K562 (cell line): ENCODE measurements around the gene ANKH.

ENCODE experiments used
- TOE1 ChIP-seq, 2 experiments: fragments of 450-650 bp in 1 of 2; sonication (generic) in 1 of 2; formaldehyde crosslinking in 1 of 2; IDR thresholded peaks; 2 replicates each; pipeline versions ENCODE4 v1.7.1 to v1.8.0; 2016 to 2022; ENCODE audit warnings: borderline replicate concordance in 2 of 2, mild to moderate bottlenecking in 2 of 2, antibody characterized with exemption in 1 of 2, inconsistent platforms in 1 of 2, low read depth in 1 of 2, missing genetic modification reagents in 1 of 2, moderate library complexity in 1 of 2
- TF ChIP-seq, protein P1 (sequence below): sonication (generic); formaldehyde crosslinking; IDR thresholded peaks from 2 replicates; pipeline ENCODE4 v1.8.1; 2023; ENCODE audit warnings: mild to moderate bottlenecking, missing genetic modification reagents

DNA sequence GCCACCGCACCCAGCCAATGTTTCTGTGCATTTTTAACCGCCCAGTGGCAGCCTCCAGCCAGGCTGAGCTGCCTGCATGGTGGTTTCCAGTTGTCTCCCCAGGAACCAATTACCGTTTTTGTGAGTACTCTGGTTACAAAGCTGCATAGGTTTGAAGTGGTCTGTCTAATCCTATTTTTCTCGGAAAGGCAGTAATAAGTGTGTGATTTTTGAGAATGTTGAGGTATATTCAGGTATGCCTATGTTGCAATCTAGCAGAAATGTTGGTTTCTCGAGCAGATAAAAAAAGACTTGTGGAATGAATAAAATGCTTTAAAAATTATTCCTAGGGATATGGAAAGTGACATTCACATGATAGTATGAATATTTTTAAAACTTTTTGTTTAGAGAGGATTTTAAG is 41.5 kb upstream of the ANKH start:
- no peak for TF ChIP-seq TOE1 (IDR thresholded peaks at IDR 0.05; ENCODE audit: borderline replicate concordance)
- no peak for TF ChIP-seq TOE1 (CRISPR knock-in tag; IDR thresholded peaks at IDR 0.05; ENCODE audit: borderline replicate concordance, low read depth)
- TF ChIP-seq, protein P1, sequence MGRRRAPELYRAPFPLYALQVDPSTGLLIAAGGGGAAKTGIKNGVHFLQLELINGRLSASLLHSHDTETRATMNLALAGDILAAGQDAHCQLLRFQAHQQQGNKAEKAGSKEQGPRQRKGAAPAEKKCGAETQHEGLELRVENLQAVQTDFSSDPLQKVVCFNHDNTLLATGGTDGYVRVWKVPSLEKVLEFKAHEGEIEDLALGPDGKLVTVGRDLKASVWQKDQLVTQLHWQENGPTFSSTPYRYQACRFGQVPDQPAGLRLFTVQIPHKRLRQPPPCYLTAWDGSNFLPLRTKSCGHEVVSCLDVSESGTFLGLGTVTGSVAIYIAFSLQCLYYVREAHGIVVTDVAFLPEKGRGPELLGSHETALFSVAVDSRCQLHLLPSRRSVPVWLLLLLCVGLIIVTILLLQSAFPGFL (CRISPR knock-in tag) = no peak
